Calu3 (cell line): ENCODE results near the gene DCANP1. TPM values are rescaled to one million over a fixed set of nuclear protein-coding genes. Genes with fewer than 3 reads are reported as not detected.

Experiments
- BruUV-seq: library from RNA; stranded (reverse); fragments of 400-500 nt; replicated peaks from 2 replicates; lab custom pipeline; 2021; lab: Mats Ljungman, UMichigan
- CTCF ChIA-PET: fragments of 300-600 bp; sonication (Branson Sonifier 250); formaldehyde crosslinking; loops from one replicate; lab custom pipeline; 2022; ENCODE audit warnings: antibody characterized with exemption; lab: Charles Lee
- DNase-seq: peaks from one replicate; pipeline ENCODE4 v3.0.0; 2022
- H3K27ac Mint-ChIP-seq: one replicate; pipeline ENCODE4 v1.8.0; 2022; ENCODE audit warnings: mixed read lengths; ENCODE audit not compliant: unreplicated experiment
- H3K27me3 Mint-ChIP-seq: one replicate; pipeline ENCODE4 v1.8.0; 2022; ENCODE audit warnings: mixed read lengths; ENCODE audit not compliant: unreplicated experiment
- H3K36me3 Mint-ChIP-seq: one replicate; pipeline ENCODE4 v1.8.0; 2022; ENCODE audit warnings: mild to moderate bottlenecking, moderate library complexity, mixed read lengths; ENCODE audit not compliant: insufficient read depth, unreplicated experiment
- H3K4me1 Mint-ChIP-seq: one replicate; pipeline ENCODE4 v1.8.0; 2022; ENCODE audit warnings: mild to moderate bottlenecking, low read depth, mixed read lengths; ENCODE audit not compliant: unreplicated experiment
- H3K4me3 Mint-ChIP-seq: one replicate; pipeline ENCODE4 v1.8.0; 2022; ENCODE audit warnings: mild to moderate bottlenecking, low read depth, moderate library complexity, mixed read lengths; ENCODE audit not compliant: unreplicated experiment
- H3K9me3 Mint-ChIP-seq: one replicate; pipeline ENCODE4 v1.8.0; 2022; ENCODE audit warnings: low read depth, mixed read lengths; ENCODE audit not compliant: unreplicated experiment
- intact Hi-C: fragments of 100-400 bp; cut with micrococcal nuclease; formaldehyde crosslinking; loops from one replicate; pipeline ENCODE4 v1.10.0; 2022; ENCODE audit not compliant: unreplicated experiment
- total RNA-seq: library from RNA; stranded (reverse); gene quantifications from 2 replicates; pipeline ENCODE4 v1.2.3, GENCODE V29; 2022
- TF ChIP-seq, protein P1 (sequence below): fragments of 200-600 bp; IDR thresholded peaks from one replicate; pipeline ENCODE4 v1.8.0; 2022; ENCODE audit warnings: antibody characterized with exemption; ENCODE audit not compliant: unreplicated experiment

DCANP1 gene
- total RNA-seq, 1 experiment from 2014 or later = not detected

GRCh38 chr5:135481909-135482311, 34.8 kb upstream of the DCANP1 start:
- Mint-ChIP-seq H3K4me1 (no peaks in the 10 kb centered on the region), H3K36me3 (no peaks in the 10 kb centered on the region), H3K9me3 (no peaks in the 10 kb centered on the region), H3K4me3 (no peak overlapping the region), H3K27ac (no peak overlapping the region), H3K27me3 (peaks cover 34% of the 10 kb centered on the region)
- CTCF ChIA-PET = interaction anchor here (1.0 to 1.6 kb wide), 3 partner anchors 15 to 24 kb away, joined by 3 to 8 read pairs (median 4); no protein-coding TSS in a partner anchor
- intact Hi-C loops = no loop called here
- TF ChIP-seq, protein P1, sequence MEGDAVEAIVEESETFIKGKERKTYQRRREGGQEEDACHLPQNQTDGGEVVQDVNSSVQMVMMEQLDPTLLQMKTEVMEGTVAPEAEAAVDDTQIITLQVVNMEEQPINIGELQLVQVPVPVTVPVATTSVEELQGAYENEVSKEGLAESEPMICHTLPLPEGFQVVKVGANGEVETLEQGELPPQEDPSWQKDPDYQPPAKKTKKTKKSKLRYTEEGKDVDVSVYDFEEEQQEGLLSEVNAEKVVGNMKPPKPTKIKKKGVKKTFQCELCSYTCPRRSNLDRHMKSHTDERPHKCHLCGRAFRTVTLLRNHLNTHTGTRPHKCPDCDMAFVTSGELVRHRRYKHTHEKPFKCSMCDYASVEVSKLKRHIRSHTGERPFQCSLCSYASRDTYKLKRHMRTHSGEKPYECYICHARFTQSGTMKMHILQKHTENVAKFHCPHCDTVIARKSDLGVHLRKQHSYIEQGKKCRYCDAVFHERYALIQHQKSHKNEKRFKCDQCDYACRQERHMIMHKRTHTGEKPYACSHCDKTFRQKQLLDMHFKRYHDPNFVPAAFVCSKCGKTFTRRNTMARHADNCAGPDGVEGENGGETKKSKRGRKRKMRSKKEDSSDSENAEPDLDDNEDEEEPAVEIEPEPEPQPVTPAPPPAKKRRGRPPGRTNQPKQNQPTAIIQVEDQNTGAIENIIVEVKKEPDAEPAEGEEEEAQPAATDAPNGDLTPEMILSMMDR = no peak
- no TSS peak for BruUV-seq
- DNase-seq = no peak

GRCh38 chr5:135481387-135481786, 34.2 kb upstream of the DCANP1 start:
- no peaks in the 10 kb centered on the region for H3K36me3 Mint-ChIP-seq
- TF ChIP-seq, protein P1 = no peak
- intact Hi-C loops = no loop called here
- H3K9me3 Mint-ChIP-seq = no peaks in the 10 kb centered on the region
- DNase-seq = no peak
- CTCF ChIA-PET = interaction anchor here (1.6 kb wide), 1 partner anchor 19 kb away, joined by 3 read pairs; no protein-coding TSS in a partner anchor
- no peak overlapping the region for H3K27ac Mint-ChIP-seq
- H3K27me3 Mint-ChIP-seq = peaks cover 29% of the 10 kb centered on the region
- H3K4me3 Mint-ChIP-seq = no peak overlapping the region
- BruUV-seq = no TSS peak
- no peaks in the 10 kb centered on the region for H3K4me1 Mint-ChIP-seq

- H3K4me1 Mint-ChIP-seq = no peaks in the 10 kb centered on the region
- H3K9me3 Mint-ChIP-seq = no peaks in the 10 kb centered on the region
- CTCF ChIA-PET = interaction anchor here (1.6 kb wide), 1 partner anchor 71 kb away, joined by 5 read pairs; no protein-coding TSS in a partner anchor
- BruUV-seq = no TSS peak
- intact Hi-C loops = no loop called here
- no peaks in the 10 kb centered on the region for H3K36me3 Mint-ChIP-seq
- peaks cover 20% of the 10 kb centered on the region for H3K27me3 Mint-ChIP-seq
- no peak overlapping the region for H3K4me3 Mint-ChIP-seq
- TF ChIP-seq, protein P1 = no peak
- DNase-seq = no peak
- no peak overlapping the region for H3K27ac Mint-ChIP-seq
Observed at GRCh38 chr5:135480511-135480910, 33.4 kb upstream of the DCANP1 start.

DNA sequence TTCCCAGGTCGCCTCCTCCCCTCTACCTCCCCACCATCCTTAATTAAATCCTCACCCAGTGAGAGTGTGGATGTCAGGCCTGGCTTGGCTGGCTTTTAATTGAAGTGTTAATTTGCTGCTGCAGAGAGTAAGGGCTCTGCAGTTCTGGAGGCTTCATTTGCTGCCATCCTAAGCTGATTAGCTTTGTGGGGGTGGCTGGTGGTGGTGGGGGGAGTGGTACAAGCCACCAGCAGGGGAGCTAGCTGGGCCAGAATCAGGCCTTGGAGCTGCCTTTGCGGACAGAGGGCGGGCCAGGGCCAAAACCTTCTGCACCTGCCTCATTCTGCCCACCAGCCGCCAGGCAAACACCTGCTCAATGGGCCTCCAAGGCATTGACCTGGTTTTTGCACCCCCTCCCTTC, 31.8 kb upstream of the DCANP1 start:
- TF ChIP-seq, protein P1 = no peak
- Mint-ChIP-seq H3K4me1 (no peaks in the 10 kb centered on the region), H3K27ac (no peak overlapping the region), H3K27me3 (peaks cover 9% of the 10 kb centered on the region), H3K9me3 (no peaks in the 10 kb centered on the region), H3K4me3 (no peak overlapping the region), H3K36me3 (no peaks in the 10 kb centered on the region)
- intact Hi-C loops = no loop called here
- no peak for DNase-seq
- BruUV-seq = no TSS peak
- CTCF ChIA-PET = interaction anchor here (0.8 kb wide), 1 partner anchor 17 kb away, joined by 3 read pairs; no protein-coding TSS in a partner anchor
